GM12878 (cell line): Measurements from ENCODE around the gene LRRC55.

Experiments used
- CTCF ChIP-seq, 3 experiments: IDR thresholded peaks in 2 of 3; conservative IDR thresholded peaks in 1 of 3; 2 replicates each; pipeline ENCODE4 v1.5.1; 2011; ENCODE audit warnings: low read depth in 3 of 3, low read length in 3 of 3, mild to moderate bottlenecking in 3 of 3, control low read depth in 2 of 3, moderate library complexity in 2 of 3, inconsistent platforms in 1 of 3, mixed read lengths in 1 of 3; ENCODE audit not compliant: control insufficient read depth in 2 of 3, insufficient read depth in 1 of 3; ENCODE audit errors: extremely low read depth in 1 of 3
- EZH2 ChIP-seq: IDR thresholded peaks from 2 replicates; pipeline ENCODE4 v1.6.1; 2012; ENCODE audit warnings: low read depth, mild to moderate bottlenecking, control low read depth, inconsistent platforms, low read length, borderline replicate concordance; ENCODE audit not compliant: control insufficient read depth
- GABPA ChIP-seq: IDR thresholded peaks from 2 replicates; pipeline ENCODE4 v1.6.1; 2014; ENCODE audit warnings: antibody characterized with exemption, low read depth, mild to moderate bottlenecking, inconsistent platforms
- HDAC2 ChIP-seq: fragments of 200-600 bp; sonication (generic); IDR thresholded peaks from 2 replicates; pipeline ENCODE4 v1.6.1; 2017
- POLR2AphosphoS5 ChIP-seq: IDR thresholded peaks from 2 replicates; pipeline ENCODE4 v1.6.1; 2011; ENCODE audit warnings: mild to moderate bottlenecking, low read length, inconsistent platforms
- POU2F2 ChIP-seq: IDR thresholded peaks from 3 replicates; pipeline ENCODE4 v1.6.1; 2011; ENCODE audit warnings: low read depth, mild to moderate bottlenecking, low read length, borderline replicate concordance
- RFX5 ChIP-seq: IDR thresholded peaks from 2 replicates; pipeline ENCODE4 v1.6.1; 2011; ENCODE audit warnings: low read depth, low read length, improper control_type of control experiment
- SIN3A ChIP-seq: IDR thresholded peaks from 2 replicates; pipeline ENCODE4 v1.6.1; 2012; ENCODE audit warnings: low read depth, low read length, improper control_type of control experiment
- SREBF2 ChIP-seq: IDR thresholded peaks from 2 replicates; pipeline ENCODE4 v1.6.1; 2012; ENCODE audit warnings: mild to moderate bottlenecking, low read length
- YBX1 ChIP-seq: fragments of 450-650 bp; IDR thresholded peaks from 2 replicates; pipeline ENCODE4 v1.6.1; 2016; ENCODE audit warnings: antibody characterized with exemption
- ZNF24 ChIP-seq: fragments of 450-650 bp; IDR thresholded peaks from 2 replicates; pipeline ENCODE4 v1.6.1; 2017; ENCODE audit warnings: antibody characterized with exemption, mild to moderate bottlenecking

- TF ChIP-seq SREBF2, result no peak
- no peak for TF ChIP-seq ZNF24
- TF ChIP-seq HDAC2, result no peak
- no peak for TF ChIP-seq CTCF (IDR thresholded peaks at IDR 0.05 in 2 of 3, conservative IDR thresholded peaks at IDR 0.05 in 1 of 3; ENCODE audit: control insufficient read depth in 2 of 3, extremely low read depth in 1 of 3, insufficient read depth in 1 of 3, low read depth in 3 of 3, low read length in 3 of 3)
- no peak for TF ChIP-seq POLR2AphosphoS5
- TF ChIP-seq POU2F2, result no peak
- no peak for TF ChIP-seq GABPA
- no peak for TF ChIP-seq RFX5
- no peak for TF ChIP-seq EZH2
- no peak for TF ChIP-seq YBX1
- no peak for TF ChIP-seq SIN3A
These were observed 25.7 kb upstream of the LRRC55 start for GRCh38 chr11:57155838-57156607.
